ENCODE measurements around the gene UNKL.

GRCh38 chr16:1436731-1437355, 22.3 kb upstream of the UNKL start:
- TF ChIP-seq POLR2A (IDR thresholded peaks at IDR 0.05; ENCODE audit: low read length) (no peak), GATA1 (IDR thresholded peaks at IDR 0.05; ENCODE audit: low read depth, low read length) (no peak)
